Stimulated activated CD8-positive, alpha-beta memory T cell treated with anti-CD3 and anti-CD28 coated beads, Interleukin-12 subunit alpha, Interleukin-12 subunit beta, amount 100 ng/mL, for 24 hours (primary cell): ENCODE data around the gene SLC37A4.
"Not testable (repeated sequence)": the region's sequence is repeated elsewhere in the genome, so short reads cannot be mapped to it uniquely, and the experiment has no call there.

Source experiments
- DNase-seq: peaks from one replicate; pipeline ENCODE4 v3.0.0-alpha.2; 2020; ENCODE audit errors: extremely low read depth

The SLC37A4 gene

DNA sequence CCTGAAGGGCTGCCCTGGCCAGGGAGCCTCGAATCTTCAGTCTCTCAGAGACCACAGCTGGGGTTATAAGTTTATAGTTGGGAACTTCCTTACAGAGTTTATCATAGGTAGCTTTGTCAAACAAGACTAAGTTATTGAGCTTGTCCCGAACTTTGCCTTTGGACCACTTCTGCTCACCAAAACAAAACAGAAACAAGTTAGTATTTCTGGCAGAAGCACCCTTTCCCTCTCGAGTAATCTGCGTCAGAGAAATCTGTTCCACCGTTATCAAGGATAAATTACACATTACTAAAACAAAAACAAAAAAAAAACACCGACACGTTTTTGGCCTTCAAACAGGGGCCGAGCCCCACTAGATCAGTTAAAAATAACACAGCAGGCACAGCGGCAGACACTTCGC is 13.3 kb downstream of the SLC37A4 start:
- not testable (repeated sequence) for DNase-seq

DNA sequence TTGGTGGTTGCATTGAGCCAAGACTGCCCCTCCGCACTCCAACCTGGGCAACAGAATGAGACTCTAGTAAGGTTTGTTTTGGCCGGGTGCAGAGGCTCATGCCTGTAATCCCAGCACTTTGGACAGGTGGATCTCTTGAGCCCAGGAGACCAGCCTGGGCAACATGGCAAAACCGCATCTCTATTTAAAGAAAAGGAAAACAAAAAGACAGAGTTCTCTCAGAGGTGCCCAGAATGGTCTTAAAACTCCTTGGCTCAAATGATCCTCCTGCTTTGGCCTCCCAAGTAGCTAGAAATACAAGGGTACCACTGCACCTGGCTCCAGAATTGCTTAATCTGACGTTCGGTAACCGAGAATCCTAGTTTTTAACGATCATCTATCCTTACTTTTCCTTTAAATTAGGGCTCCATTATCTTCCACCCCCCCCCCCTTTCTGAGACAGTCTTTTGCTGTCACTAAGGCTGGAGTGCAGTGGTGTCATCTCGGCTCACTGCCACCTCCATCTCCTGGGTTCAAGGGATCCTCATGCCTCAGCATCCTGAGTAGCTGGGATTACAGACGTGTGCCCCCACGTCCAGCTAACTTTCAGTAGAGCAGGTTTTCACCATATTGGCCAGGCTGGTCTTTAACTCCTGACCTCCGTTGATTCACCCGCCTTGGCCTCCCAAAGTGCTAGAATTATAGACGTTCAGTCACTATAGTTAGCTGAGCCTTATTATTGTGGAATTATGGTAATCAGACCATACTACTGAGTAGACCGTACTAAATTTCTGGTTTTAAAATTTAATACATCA is 14.3 kb downstream of the SLC37A4 start:
- no peak for DNase-seq

DNA sequence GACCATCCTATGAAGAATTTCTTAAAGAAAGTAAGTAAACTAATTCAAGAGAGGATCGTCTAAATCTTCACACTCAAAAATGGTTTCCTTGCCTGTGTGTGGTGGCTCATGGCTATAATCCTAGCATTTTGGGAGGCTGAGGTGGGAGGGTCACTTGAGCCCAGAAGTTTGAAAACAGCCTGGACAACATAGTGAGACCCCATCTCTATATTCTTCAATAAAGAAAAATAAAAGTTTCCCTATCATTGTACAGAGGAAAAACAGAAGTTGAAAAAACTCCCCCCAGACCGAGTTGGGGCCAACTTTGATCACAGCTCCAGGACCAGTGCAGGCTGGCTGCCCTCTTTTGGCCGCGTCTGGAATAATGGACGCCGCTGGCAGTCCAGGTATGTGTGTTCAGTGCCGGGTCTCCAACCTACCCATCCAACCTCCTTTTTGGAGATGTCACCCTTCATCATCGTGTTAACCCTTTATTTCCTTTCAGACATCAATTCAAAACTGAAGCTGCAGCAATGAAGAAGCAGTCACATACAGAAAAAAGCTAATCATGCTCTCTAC is 15.5 kb downstream of the SLC37A4 start:
- no peak for DNase-seq

DNA sequence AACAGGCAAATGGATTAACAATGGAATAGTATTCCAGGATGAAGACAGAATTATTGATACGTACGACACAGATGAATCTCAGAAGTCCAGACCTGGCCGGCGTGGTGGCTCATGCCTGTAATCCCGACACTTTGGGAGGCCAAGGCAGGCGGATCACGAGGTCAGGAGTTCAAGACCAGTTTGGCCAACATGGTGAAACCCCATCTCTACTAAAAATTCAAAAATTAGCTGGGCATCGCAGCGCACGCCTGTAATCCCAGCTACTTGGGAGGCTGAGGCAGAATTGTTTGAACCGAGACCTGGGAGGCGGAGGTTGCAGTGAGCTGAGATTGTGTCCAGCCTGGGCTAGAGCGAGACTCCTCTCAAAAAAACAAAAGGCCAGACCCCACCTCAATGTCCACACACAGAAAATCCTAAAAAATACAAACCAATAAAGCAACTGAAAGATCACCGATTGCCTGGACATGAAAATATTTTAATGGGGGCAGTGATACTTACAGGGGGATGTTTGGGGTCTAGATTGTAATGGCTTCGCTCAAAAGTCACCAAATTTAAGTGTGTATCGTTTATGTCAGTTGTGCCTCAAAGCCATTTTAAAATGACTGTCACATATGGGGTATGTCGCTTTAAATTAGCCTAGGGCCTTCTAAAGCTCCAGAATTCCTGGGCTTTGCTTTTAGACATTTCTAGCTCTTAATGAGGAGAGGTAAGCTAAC is 16.3 kb downstream of the SLC37A4 start:
- no peak for DNase-seq

DNA sequence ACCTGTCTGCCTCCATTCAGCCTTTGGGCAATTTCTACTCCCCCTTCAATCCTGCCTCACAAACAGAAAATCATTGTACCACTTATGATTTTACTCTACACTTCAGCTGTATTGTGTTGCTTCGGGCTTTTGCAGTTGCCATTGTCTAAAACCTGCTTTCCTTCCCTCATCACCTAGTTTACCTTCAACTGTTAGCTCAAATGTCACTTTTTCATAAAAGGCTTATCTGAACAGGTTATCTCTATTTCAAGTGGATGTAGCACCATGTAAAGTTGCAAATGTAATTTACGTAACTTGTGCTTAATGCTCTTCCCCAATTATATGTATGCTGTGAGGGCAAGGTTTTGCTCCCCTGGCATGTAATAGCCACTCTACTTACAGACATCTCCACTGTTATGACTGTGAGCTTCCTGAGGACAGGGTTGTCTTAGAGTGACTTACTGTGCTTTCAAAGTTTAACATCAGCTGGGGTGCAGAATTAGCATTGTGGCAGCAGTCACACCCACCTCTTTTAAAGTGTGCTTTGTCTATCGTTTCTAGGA is 18.0 kb downstream of the SLC37A4 start:
- no peak for DNase-seq

DNA sequence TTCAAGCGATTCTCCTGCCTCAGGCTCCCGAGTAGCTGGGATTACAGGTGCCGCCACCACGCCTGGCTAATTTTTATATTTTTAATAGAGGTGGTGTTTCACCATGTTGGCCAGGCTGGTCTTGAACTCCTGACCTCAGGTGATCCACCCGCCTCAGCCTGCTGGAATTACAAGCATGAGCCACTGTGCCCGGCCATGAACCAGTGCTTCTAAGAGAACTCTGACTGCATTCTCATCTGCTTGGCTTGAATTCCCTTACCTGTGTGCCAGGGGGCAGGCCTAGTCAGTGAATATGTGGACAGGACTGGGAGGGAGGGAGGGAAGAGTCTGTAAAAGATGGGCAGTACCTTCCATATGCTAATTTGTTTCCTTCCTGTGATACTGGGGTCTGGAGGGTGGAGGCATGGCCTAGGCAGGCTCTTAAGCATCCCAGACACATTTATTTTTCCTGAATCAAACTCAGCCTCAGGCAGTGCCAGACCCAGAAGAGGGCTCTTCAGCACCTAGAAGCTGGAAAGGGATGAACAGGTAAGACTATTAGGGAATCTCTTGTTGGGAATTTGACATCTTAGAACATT is 19.1 kb downstream of the SLC37A4 start:
- no peak for DNase-seq

DNA sequence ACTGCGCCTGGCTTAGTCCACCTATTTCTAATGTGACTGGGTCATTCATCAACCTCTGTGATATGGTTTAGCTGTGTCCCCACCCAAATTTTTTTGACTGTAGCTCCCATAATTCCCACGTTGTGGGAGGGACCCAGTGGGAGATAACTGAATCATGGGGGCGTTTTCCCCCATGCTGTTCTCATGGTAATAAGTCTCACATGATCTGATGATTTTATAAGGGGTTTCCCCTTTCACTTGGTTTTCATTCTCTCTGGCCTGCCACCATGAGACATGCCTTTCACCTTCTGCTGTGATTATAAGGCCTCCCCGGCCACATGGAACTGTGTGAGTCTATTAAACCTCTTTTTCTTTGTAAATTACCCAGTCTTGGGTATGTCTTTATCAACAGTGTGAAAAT is 24.0 kb downstream of the SLC37A4 start:
- no peak for DNase-seq

DNA sequence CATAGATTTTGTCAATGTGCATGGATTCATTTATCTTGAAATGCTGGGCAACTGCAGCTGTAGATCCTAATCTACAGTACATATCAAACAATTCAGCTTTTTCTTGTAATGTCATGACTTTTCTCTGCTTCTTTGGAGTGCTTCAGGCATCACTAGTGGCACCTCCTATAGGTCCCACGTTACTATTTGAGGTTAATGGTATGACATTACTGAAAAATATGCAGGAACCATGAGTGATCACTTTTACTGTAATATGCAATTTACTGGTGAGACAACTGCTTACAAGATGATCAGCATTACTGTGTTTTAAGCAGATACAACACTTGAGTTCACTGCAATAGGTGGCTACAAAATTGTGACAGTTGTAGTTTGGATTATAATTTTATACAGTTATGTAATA is 29.8 kb downstream of the SLC37A4 start:
- DNase-seq: no peak

DNA sequence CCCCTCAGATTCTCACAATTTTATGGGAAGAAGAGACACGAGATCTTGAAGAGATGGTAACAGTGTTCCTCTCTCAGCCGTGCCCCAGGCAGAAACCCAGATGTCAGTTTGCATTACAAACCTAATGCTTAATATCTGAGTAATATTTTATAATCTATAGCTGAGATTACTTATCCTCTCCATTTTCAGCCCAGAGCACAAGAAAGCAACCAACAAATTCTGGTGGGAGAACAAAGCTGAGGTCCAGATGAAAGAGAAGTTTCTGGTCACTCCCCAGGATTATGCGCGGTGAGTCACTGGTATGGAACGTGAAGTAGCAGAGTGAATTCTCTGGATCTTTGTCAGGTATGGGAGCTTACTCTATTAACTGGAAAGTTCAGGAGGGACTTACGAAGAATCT is 31.9 kb downstream of the SLC37A4 start:
- no peak for DNase-seq

DNA sequence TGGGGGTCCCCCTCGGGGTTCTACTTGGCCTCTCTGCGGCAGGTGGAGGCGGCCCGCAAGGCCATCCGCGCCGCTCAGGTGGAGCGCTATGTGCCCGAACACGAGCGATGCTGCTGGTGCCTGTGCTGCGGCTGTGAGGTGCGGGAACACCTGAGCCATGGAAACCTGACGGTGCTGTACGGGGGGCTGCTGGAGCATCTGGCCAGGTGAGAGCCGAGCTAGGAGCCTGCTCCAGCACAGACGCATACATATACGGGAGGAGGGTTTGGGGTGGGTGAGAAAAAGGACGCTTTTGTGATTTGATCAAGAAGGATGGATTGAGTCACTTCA is 32.3 kb downstream of the SLC37A4 start:
- no peak for DNase-seq

DNA sequence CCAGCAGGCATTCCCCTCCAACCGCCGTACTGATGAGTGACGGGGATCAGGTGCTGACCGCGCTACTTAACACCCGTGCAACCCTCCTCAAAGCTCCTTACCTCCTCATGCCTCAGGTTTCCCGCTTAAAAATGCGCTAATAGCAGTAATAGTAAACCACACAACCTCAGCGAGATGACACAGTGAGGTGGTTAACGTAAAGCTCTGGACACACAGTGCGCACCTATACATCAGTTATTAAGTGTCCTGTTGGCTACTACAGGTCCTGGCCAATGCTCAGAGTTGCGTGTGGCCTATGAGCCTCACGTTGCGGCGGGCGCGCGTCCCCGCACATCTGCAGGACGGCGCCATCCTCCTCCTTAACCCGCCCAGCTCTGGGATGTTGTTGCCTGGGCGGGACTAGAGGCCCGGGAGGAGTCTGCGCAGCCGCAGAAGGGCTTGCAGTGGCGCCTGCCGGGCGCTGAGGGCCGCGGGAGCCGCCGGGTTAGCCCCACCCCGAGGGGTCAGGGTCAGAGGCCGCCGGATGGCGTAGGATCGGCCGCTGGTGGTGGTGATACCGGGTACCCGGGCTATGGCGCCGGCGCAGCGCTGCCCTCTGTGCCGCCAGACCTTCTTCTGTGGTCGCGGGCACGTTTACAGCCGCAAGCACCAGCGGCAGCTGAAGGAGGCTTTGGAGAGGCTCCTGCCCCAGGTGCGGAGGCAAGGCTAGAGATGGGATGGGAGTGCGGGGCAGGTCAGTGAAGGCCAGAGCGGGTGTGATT is 32.9 kb downstream of the SLC37A4 start, which contains the start of gene CENATAC:
Gene CENATAC (plus strand): TSS at position 512 of the 761 bp plus-strand sequence. CDS start 60 bp downstream, at position 572.
- peak; percentile 91 for DNase-seq

DNA sequence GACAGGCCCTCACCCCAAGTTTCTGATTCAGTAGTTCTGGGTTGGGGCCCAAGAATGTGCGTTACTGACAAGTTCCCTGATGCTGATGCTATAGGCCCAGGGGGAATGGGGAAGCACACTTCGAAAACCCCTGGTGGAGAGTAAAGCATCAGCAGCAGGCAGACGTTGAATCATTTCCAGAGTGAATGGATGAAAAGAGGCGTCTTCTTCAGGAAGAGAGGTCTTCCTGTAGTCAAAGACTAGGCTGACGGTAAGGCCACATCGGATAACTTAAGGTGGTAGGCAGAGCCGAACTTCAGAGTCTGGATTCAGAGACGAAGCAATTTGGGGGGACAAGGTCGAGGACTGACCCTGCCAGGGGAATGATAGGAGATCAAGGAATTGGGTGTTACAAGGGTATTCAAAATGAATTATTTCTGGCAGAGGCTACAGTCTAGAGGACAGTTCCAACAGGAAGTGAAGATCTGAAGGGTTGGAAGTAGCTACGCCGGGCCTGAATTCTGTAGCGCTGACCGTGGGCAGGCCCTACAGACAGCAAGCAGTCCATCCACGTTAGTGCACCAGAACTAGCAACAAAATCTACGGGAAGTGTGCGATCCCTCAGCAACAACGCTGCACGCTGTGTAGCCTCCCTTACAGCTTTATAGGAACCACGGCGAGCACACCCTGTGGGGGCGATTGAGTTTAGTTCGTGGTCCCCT is 33.6 kb downstream of the SLC37A4 start:
- DNase-seq: no peak

DNA sequence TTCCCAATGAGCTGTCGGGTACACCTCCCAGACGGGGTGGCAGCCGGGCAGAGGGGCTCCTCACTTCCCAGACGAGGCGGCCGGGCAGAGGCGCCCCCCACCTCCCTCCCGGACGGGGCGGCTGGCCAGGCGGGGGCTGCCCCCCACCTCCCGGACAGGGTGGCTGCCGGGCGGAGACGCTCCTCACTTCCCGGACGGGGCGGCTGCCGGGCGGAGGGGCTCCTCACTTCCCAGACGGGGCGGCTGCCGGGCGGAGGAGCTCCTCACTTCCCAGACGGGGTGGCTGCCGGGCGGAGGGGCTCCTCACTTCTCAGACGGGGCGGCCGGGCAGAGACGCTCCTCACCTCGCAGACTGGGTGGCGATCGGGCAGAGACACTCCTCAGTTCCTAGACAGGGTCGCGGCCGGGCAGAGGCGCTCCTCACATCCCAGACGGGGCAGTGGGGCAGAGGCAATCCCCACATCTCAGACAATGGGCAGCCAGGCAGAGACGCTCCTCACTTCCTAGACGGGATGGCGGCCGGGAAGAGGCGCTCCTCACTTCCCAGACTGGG is 39.1 kb downstream of the SLC37A4 start:
- DNase-seq: not testable (repeated sequence)

DNA sequence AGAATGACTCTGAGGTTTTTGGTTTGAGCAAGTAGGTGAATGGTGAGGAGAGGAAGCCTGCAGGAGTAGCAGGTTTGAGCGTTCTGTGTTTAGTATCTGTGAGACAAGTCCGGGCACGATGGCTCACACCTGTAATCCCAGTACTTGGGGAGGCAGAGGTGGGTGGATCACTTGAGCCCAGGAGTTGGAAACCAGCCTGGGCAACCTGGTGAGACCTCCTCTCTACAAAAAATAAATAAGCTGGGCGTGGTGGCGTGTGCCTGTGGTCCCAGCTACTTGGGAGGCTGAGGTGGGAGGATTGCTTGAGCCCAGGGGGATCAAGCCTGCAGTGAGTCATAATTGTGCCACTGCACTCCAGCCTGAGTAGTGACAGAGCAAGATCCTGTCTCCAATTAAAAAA is 42.4 kb downstream of the SLC37A4 start:
- no peak for DNase-seq

DNA sequence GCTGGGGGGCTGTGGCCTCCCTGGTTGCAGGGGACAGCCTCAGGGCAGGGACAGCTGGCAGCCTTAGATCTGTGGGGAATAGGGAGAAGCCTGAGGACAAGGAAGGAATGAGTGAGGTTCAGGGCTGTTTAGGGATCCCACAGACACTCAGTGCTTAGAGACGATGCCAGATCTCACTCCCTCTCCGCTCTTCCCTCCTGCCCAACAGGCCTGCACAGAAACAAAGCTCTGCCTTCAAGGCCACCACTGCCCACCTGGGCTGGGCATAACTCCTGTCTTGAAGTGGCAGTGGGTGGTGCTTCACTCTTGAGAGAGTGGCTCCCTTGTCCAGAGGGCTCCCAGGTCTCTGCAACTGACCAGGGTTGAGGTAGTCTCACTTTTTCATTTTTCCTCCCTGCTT is 45.9 kb downstream of the SLC37A4 start:
- no peak for DNase-seq

DNA sequence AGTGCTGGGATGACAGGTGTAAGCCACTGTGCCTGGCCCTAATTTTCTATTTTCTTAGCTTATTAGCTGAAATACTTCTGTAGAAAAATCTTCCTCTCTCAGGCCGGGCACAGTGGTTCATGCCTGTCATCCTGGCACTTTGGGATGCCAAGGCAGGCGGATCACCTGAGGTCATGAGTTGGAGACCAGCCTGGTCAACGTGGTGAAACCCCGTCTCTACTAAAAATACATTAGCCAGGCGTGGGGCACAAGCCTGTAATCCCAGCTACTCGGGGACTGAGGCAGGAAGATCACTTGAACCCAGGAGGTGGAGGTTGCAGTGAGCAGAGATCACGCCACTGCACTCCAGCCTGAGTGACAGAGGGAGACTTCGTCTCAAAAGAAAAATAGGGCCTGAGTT is 46.3 kb downstream of the SLC37A4 start:
- DNase-seq: not testable (repeated sequence)

DNA sequence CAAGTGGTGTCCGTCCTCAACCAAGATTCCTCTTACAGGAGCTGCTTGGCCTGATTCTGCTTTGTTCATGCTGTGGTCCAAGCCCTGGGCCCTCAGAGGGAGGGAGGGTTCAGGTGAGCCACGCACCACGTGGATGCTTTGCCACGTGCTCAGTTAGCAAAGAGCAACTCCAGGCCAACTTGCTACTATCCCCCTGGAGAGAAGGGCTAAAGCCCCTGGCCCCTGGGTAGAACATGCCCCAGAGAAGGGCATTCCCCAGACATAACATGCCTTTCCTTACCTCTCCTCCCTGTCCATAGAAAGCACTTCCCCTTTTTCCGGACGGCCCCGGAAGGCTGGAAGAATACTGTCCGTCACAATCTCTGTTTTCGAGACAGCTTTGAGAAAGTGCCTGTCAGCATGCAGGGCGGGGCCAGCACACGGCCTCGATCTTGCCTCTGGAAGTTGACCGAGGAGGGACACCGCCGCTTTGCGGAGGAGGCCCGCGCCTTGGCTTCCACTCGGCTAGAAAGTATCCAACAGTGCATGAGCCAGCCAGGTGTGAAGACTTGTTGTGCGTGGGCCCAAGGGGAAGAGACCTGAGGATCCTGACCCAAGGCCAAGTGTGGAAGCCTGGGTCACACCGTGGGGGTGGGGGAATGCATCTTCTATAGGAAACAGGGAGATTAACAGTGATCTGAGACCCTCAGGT is 50.3 kb downstream of the SLC37A4 start:
- no peak for DNase-seq

DNA sequence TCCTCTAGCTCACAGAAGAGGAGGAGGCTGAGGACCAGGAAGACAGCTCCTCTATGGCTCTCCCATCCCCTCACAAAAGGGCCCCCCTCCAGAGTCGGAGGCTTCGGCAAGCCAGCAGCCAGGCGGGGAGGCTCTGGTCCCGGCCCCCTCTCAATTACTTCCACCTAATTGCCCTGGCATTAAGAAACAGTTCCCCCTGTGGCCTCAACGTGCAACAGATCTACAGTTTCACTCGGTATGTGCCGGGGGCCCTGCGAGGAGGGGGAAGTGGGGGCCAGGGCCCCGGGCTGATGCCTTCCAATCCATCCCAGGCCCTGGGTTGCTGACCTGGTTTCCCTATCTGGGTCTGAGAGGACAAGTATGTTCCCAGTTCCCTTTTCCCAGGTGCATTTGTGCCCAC is 51.2 kb downstream of the SLC37A4 start:
- DNase-seq: no peak

DNA sequence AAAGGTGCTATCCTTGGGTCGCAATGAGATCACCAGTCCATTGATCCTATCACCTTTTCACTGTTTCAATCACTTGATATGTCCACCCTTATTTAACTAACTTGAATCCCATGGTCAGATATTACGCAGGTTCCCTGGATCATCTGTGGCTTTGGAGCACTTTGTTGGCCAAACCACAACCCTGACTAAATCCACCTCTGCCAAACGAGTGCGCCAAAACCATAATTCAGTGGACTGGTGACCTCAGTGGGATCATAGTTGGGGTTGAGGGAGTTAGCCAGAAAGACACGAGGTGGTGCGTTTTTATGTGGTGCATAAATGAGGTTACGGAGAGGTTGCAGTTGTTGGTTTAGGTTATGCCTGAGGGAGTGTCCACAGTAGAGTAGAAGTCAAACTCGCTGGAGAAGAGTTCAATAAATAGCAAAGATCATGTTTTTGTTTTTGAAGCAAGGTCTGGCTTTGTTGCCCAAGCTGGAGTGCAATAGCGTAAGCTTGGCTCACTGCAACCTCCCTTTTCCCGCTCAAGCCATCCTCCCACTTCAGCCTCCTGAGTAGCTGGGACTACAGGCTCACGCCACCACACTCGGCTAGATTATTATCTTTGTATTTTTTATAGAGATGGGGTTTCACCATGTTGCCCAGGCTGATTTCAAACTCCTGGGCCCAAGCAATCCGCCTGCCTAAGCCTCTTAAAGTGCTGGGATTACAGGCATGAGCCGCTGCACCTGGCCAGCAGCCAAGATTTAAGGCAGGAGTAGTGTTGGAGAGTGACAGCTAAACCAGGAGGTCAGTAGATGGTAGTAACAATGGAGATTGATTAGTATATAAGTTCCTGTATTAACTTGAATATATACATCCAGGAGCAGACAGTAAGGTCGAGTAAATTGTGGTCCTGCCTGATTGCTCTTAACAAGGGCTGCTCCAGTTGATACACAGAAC is 54.6 kb downstream of the SLC37A4 start:
- no peak for DNase-seq
